ENCODE data around the gene CX3CR1. TPM values are rescaled to one million over a fixed set of nuclear protein-coding genes. Genes with fewer than 3 reads are reported as not detected.

The CX3CR1 gene
- total RNA-seq, 1 donor from 2014 or later = 0.32 TPM

DNA sequence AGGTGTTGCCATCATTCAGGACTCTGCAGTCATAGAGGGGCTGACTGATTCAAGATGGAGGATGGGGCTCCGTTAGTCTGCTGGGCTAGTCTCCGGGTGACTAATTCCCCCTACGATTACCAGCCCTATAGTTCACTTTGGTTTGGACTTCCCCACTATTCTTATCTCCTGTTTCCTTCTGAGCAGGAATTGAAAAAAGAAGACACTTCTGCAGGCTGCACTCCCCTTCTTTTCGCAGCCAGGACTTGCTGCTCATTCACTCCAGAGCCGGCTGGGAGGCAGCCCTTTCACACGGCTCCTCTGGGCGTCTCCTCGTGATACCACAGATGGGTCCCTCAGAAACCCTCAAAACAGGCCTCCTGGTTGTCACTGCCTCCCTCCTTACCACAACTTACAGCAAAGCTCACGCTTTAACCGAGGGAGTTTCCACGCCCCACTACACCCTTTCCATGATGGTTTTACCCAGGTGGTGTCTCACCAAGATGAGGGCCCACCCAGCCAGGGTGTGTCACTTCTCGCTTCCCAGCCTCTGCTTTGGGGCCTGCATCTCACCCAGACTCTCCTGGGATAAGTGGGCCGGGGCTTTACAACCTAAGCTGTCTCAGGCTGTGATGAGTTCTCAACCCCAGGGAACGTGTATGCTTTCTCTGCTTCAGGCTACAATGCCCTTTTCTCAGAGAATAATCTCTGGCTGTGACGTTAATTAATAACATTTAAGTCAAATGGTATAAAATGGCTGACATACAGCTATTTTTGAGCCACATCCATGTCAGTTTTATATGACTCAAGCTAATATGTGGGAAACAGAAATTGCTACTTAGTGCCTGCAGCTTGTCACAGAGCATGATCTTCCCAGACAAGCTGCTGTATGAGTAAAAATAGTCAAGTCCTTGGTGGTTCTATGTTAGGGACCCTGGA lies 11.9 kb downstream of the CX3CR1 start:
- no peak overlapping the region for H3K27ac ChIP-seq (ENCODE audit: low read depth, low read length)
- H3K27me3 ChIP-seq (ENCODE audit: insufficient read depth, low read length) = peaks cover 7% of the 10 kb centered on the region
- no peak overlapping the region for H3K9ac ChIP-seq (ENCODE audit: low read length)
- FAIRE-seq (no peak), DNase-seq (ENCODE audit: low read depth) (no peak)
- H3K27ac Mint-ChIP-seq (ENCODE audit: unreplicated experiment) = no peak overlapping the region
- H3K9me3 Mint-ChIP-seq (ENCODE audit: unreplicated experiment) = peaks cover 6% of the 10 kb centered on the region
- H3K4me1 ChIP-seq (ENCODE audit: insufficient read depth, low read length) = no peaks in the 10 kb centered on the region
- no peaks in the 10 kb centered on the region for H4K20me1 ChIP-seq (ENCODE audit: insufficient read depth, low read length)
- no peak for TF ChIP-seq EZH2 (IDR thresholded peaks at IDR 0.05; ENCODE audit: insufficient read depth, low read length)
- no peak overlapping the region for H2AFZ ChIP-seq (ENCODE audit: low read depth, low read length)
- no peaks in the 10 kb centered on the region for H3K79me2 ChIP-seq (ENCODE audit: insufficient read depth, low read length)
- peaks cover 40% of the 10 kb centered on the region for H3K27me3 Mint-ChIP-seq (ENCODE audit: low read depth, unreplicated experiment)
- peaks cover 2% of the 10 kb centered on the region for H3K4me1 Mint-ChIP-seq (ENCODE audit: low read depth, unreplicated experiment)
- no peak overlapping the region for H3K4me3 ChIP-seq (ENCODE audit: insufficient read depth, low read depth, low read length)
- H3K4me3 Mint-ChIP-seq (ENCODE audit: unreplicated experiment) = no peak overlapping the region
- H3K36me3 ChIP-seq (ENCODE audit: insufficient read depth, low read length) = no peaks in the 10 kb centered on the region
- no peaks in the 10 kb centered on the region for H3K9me3 ChIP-seq (ENCODE audit: insufficient read depth, low read depth, low read length)
- peaks cover 2% of the 10 kb centered on the region for H3K36me3 Mint-ChIP-seq (ENCODE audit: low read depth, unreplicated experiment)
- H3K4me2 ChIP-seq (ENCODE audit: low read length) = no peak overlapping the region

DNA sequence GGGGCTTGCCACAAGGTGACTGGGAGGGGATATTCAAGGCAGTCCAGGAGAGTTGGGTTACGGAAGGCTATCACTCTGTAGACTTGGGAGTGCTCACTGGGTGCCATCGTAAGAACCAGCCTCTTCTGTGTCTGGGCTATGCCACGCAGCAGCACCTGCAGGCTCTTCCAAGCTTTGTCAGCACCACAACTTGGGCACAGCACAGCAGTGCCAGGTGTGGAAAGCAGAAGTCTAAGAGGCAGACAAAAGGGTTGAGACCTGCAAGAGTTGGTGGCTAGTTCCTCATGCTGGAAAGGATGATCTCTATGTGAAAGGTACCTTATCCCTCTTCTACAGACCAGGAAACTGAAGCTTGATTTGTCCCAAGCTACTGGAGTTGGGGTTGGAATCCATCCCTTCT lies 15.8 kb downstream of the CX3CR1 start:
- Mint-ChIP-seq H3K27ac (ENCODE audit: unreplicated experiment) (no peak overlapping the region), H3K9me3 (ENCODE audit: unreplicated experiment) (peaks cover 4% of the 10 kb centered on the region), H3K4me3 (ENCODE audit: unreplicated experiment) (no peak overlapping the region), H3K4me1 (ENCODE audit: low read depth, unreplicated experiment) (peaks cover 2% of the 10 kb centered on the region), H3K36me3 (ENCODE audit: low read depth, unreplicated experiment) (peaks cover 1% of the 10 kb centered on the region), H3K27me3 (ENCODE audit: low read depth, unreplicated experiment) (peaks cover 35% of the 10 kb centered on the region)
- Histone ChIP-seq H3K27ac (ENCODE audit: low read depth, low read length) (no peak overlapping the region), H4K20me1 (ENCODE audit: insufficient read depth, low read length) (no peaks in the 10 kb centered on the region), H3K4me2 (ENCODE audit: low read length) (no peak overlapping the region), H3K4me1 (ENCODE audit: insufficient read depth, low read length) (no peaks in the 10 kb centered on the region), H3K79me2 (ENCODE audit: insufficient read depth, low read length) (no peaks in the 10 kb centered on the region), H3K27me3 (ENCODE audit: insufficient read depth, low read length) (peaks cover 9% of the 10 kb centered on the region), H3K9ac (ENCODE audit: low read length) (no peak overlapping the region), H3K4me3 (ENCODE audit: insufficient read depth, low read depth, low read length) (no peak overlapping the region), H3K9me3 (ENCODE audit: insufficient read depth, low read depth, low read length) (no peaks in the 10 kb centered on the region), H3K36me3 (ENCODE audit: insufficient read depth, low read length) (no peaks in the 10 kb centered on the region), H2AFZ (ENCODE audit: low read depth, low read length) (no peak overlapping the region)
- DNase-seq (ENCODE audit: low read depth) (no peak), FAIRE-seq (no peak)
- TF ChIP-seq, protein P1, sequence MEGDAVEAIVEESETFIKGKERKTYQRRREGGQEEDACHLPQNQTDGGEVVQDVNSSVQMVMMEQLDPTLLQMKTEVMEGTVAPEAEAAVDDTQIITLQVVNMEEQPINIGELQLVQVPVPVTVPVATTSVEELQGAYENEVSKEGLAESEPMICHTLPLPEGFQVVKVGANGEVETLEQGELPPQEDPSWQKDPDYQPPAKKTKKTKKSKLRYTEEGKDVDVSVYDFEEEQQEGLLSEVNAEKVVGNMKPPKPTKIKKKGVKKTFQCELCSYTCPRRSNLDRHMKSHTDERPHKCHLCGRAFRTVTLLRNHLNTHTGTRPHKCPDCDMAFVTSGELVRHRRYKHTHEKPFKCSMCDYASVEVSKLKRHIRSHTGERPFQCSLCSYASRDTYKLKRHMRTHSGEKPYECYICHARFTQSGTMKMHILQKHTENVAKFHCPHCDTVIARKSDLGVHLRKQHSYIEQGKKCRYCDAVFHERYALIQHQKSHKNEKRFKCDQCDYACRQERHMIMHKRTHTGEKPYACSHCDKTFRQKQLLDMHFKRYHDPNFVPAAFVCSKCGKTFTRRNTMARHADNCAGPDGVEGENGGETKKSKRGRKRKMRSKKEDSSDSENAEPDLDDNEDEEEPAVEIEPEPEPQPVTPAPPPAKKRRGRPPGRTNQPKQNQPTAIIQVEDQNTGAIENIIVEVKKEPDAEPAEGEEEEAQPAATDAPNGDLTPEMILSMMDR (IDR thresholded peaks at IDR 0.05; ENCODE audit: insufficient read depth, low read depth, low read length) = no peak
- TF ChIP-seq EZH2 (IDR thresholded peaks at IDR 0.05; ENCODE audit: insufficient read depth, low read length) = no peak

DNA sequence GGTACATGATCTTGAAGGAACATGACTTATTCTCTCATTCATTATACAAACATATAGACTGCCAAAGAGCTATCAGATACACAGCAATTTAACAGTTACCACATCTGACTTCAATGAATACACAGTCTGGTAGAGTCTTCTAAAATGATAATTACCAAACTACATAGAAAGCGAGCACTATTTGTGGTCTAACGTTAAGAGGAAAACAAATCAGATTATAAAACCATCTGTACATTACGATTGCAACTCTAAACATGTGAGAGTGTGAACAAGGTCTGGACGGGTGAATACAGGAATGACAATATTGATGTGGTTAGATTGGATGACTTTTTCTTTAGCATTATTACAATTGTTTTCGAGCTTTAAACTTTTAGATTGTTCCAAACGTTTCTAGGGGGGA lies 16.3 kb downstream of the CX3CR1 start:
- Histone ChIP-seq H3K36me3 (ENCODE audit: insufficient read depth, low read length) (no peaks in the 10 kb centered on the region), H3K27ac (ENCODE audit: low read depth, low read length) (no peak overlapping the region), H3K79me2 (ENCODE audit: insufficient read depth, low read length) (no peaks in the 10 kb centered on the region), H4K20me1 (ENCODE audit: insufficient read depth, low read length) (no peaks in the 10 kb centered on the region), H3K9ac (ENCODE audit: low read length) (no peak overlapping the region), H2AFZ (ENCODE audit: low read depth, low read length) (no peak overlapping the region), H3K4me2 (ENCODE audit: low read length) (no peak overlapping the region), H3K4me3 (ENCODE audit: insufficient read depth, low read depth, low read length) (no peak overlapping the region), H3K4me1 (ENCODE audit: insufficient read depth, low read length) (no peaks in the 10 kb centered on the region), H3K27me3 (ENCODE audit: insufficient read depth, low read length) (peaks cover 9% of the 10 kb centered on the region), H3K9me3 (ENCODE audit: insufficient read depth, low read depth, low read length) (no peaks in the 10 kb centered on the region)
- no peaks in the 10 kb centered on the region for H3K36me3 Mint-ChIP-seq (ENCODE audit: low read depth, unreplicated experiment)
- peaks cover 2% of the 10 kb centered on the region for H3K4me1 Mint-ChIP-seq (ENCODE audit: low read depth, unreplicated experiment)
- H3K27ac Mint-ChIP-seq (ENCODE audit: unreplicated experiment) = no peak overlapping the region
- peaks cover 3% of the 10 kb centered on the region for H3K9me3 Mint-ChIP-seq (ENCODE audit: unreplicated experiment)
- H3K4me3 Mint-ChIP-seq (ENCODE audit: unreplicated experiment) = no peak overlapping the region
- peaks cover 32% of the 10 kb centered on the region for H3K27me3 Mint-ChIP-seq (ENCODE audit: low read depth, unreplicated experiment)
- no peak for FAIRE-seq
- DNase-seq (ENCODE audit: low read depth) = no peak
- TF ChIP-seq, protein P1 (IDR thresholded peaks at IDR 0.05; ENCODE audit: insufficient read depth, low read depth, low read length) = no peak
- no peak for TF ChIP-seq EZH2 (IDR thresholded peaks at IDR 0.05; ENCODE audit: insufficient read depth, low read length)

Measured in astrocyte (in vitro differentiated cells and primary cell).